Epithelial cell of proximal tubule (primary cell): Measurements from ENCODE around the gene LRRN4. TPM values are rescaled to one million over a fixed set of nuclear protein-coding genes. Genes with fewer than 3 reads are reported as not detected.

ENCODE experiments used
- DNase-seq: peaks from one replicate; pipeline ENCODE4 v3.0.0-alpha.2; 2011; ENCODE audit warnings: low read depth
- H3K4me3 ChIP-seq: 2 replicates; pipeline ENCODE4 v1.5.1; 2011; ENCODE audit warnings: low read depth, mild to moderate bottlenecking, low read length
- total RNA-seq: library from RNA; depleted of rRNA; stranded (reverse); fragments of >200 nt; gene quantifications from 2 replicates; pipeline ENCODE4 v1.2.3, GENCODE V29; 2015
- TF ChIP-seq, protein P1 (sequence below): conservative IDR thresholded peaks from 2 replicates; pipeline ENCODE4 v1.5.1; 2012; ENCODE audit warnings: low read depth, mild to moderate bottlenecking, low read length

Gene LRRN4
- total RNA-seq, 1 donor from 2014 or later: 152 TPM

DNA sequence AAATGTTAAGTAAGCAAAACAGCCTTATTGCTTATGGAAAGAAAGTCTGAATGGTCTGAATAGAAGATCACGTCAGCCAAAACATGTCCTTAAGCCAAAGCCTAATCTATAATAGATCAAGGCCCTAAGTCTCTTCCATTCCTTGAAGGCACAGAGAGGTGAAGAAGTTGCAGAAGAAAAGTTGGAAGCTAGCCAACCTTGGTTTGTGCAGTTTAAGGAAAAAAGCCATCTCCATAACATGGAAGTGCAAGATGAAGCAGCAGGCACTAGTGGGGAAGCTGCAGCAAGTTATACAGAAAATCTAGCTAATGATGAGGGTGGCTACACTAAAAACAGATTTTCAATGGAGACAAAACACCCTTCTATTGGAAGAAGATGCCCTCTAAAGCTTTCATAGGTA, 29.1 kb downstream of the LRRN4 start:
- TF ChIP-seq, protein P1, sequence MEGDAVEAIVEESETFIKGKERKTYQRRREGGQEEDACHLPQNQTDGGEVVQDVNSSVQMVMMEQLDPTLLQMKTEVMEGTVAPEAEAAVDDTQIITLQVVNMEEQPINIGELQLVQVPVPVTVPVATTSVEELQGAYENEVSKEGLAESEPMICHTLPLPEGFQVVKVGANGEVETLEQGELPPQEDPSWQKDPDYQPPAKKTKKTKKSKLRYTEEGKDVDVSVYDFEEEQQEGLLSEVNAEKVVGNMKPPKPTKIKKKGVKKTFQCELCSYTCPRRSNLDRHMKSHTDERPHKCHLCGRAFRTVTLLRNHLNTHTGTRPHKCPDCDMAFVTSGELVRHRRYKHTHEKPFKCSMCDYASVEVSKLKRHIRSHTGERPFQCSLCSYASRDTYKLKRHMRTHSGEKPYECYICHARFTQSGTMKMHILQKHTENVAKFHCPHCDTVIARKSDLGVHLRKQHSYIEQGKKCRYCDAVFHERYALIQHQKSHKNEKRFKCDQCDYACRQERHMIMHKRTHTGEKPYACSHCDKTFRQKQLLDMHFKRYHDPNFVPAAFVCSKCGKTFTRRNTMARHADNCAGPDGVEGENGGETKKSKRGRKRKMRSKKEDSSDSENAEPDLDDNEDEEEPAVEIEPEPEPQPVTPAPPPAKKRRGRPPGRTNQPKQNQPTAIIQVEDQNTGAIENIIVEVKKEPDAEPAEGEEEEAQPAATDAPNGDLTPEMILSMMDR: no peak
- H3K4me3 ChIP-seq: no peak overlapping the region
- DNase-seq: no peak

DNA sequence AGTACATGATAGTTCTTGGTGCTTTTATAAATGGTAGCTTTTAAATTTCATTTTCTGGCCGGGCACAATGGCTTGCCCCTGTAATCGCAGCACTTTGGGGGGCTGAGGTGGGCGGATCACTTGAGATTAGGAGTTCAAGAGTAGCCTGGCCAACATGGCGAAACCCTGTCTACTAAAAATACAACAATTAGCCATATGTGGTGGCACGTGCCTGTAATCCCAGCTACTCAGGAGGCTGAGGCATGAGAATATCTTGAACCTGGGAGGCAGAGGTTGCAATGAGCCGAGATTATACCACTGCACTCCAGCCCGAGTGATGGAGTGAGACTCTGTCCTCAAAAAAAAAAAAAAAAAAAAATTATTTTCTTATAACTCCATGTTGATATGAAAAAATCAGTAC, 36.0 kb downstream of the LRRN4 start:
- no peak overlapping the region for H3K4me3 ChIP-seq
- no peak for DNase-seq
- TF ChIP-seq, protein P1: no peak

DNA sequence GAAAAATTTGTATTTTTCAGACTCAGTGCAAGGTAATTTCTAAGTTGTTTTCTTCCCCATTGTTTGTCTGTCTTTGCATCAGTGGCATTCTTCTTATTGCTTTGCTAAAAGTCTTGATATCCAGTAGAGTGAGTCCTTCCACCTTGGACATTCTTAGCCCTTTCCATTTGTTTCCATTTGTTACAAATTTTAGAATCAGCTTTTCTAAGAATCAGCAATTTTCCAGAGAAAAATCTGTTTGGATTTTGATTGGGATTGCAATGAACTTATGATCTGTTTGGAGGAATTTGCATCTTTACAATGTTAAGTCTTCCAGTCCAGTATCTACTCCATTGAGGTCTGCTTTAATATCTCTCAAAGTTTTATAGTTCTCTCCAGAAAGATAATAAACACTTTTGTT, 36.4 kb downstream of the LRRN4 start:
- TF ChIP-seq, protein P1: no peak
- no peak overlapping the region for H3K4me3 ChIP-seq
- DNase-seq: no peak

DNA sequence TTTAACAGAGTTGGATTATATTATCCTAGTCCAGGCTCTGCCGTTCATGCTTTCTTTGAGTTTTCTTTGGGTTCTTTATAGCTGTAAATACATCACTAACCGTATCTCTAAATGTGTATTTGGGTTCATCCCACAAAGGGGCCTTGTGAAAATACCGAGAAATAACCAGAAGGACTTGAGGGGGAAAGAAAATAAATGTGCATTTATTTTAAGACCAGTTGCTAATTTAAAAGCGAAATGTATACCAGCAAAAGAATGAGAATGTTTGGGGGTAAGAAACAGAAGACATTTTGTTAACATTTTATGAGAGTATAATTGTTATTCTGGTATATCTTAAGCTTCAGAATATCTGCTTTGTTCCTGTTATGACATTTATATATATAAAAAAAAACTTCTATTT, 38.9 kb downstream of the LRRN4 start:
- TF ChIP-seq, protein P1: no peak
- no peak overlapping the region for H3K4me3 ChIP-seq
- no peak for DNase-seq

DNA sequence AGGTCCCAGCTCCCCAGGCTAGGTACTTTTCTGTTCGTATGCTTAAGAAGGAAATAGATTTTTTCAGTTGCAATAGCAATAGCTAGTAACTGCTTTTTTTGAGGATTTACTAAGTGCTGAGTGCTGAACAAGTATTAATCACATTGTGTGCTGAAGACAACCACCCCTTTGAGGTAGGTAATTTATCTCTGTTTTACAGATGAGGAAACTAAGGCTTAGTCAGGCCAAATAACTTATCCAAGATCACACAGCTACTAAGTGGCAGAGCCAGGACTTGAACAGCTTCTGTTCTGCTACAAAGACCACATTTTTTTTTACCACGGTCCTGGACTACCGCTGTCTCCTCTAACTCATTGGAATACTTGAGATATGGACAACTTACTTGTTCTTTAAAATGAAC, 39.8 kb downstream of the LRRN4 start:
- no peak for DNase-seq
- TF ChIP-seq, protein P1: no peak
- no peak overlapping the region for H3K4me3 ChIP-seq

DNA sequence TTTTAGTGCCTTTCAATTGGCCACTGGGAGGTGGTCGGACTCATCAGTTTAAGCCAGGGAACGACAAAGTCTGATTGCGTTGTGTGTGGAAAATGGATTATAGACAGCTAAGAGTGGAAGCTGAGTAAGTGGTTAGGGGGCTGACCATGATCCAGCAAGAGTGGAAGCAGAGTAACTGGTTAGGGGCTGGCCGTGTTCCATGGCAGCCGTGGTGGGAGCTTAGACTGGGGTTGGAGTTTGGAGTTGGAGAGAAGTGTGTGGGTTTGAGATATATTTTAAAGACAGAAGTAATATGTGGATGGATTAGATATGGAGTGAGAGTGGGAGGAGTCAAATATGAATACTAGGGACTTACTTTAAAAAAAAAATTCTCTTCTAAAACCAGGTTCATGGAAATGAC, 41.7 kb downstream of the LRRN4 start:
- no peak for DNase-seq

DNA sequence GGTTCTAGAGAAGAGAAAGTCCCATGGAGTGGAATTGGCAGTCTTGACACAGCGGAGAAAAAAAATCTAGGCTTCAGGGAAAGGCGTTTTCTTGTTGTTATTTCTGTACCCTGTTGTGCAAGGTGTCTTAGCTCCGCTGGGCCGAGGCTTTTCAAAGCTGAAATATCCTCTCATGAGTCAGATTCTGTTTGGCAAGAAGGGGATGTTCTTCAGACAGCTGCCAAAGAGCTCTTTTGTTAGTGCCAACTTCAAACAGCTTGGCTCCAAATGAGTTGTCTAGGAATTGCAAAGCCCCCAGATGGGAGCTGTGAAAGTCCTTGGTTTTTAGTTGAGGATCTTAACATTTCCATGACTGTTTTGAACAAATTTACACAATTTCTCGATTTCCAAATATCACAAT, 45.6 kb downstream of the LRRN4 start:
- peak overlapping the region; percentile 82 for H3K4me3 ChIP-seq
- TF ChIP-seq, protein P1: no peak
- peak; percentile 96 for DNase-seq

More for the DNA sequence above, 41.7 kb downstream of the LRRN4 start:
- H3K4me3 ChIP-seq: no peak overlapping the region
- TF ChIP-seq, protein P1: no peak
